Skeletal muscle cell (primary cell): ENCODE results near the gene RIIAD1.
"Not testable (repeated sequence)": the region's sequence is repeated elsewhere in the genome, so short reads cannot be mapped to it uniquely, and the experiment has no call there.

Experiments used
- DNase-seq: peaks from one replicate; pipeline ENCODE4 v3.0.0-alpha.2; 2010; ENCODE audit warnings: low read depth
- H3K4me3 ChIP-seq: 2 replicates; pipeline ENCODE4 v1.5.1; 2011; ENCODE audit warnings: low read depth, mild to moderate bottlenecking, control low read depth, low read length, moderate library complexity

RIIAD1 gene

DNA sequence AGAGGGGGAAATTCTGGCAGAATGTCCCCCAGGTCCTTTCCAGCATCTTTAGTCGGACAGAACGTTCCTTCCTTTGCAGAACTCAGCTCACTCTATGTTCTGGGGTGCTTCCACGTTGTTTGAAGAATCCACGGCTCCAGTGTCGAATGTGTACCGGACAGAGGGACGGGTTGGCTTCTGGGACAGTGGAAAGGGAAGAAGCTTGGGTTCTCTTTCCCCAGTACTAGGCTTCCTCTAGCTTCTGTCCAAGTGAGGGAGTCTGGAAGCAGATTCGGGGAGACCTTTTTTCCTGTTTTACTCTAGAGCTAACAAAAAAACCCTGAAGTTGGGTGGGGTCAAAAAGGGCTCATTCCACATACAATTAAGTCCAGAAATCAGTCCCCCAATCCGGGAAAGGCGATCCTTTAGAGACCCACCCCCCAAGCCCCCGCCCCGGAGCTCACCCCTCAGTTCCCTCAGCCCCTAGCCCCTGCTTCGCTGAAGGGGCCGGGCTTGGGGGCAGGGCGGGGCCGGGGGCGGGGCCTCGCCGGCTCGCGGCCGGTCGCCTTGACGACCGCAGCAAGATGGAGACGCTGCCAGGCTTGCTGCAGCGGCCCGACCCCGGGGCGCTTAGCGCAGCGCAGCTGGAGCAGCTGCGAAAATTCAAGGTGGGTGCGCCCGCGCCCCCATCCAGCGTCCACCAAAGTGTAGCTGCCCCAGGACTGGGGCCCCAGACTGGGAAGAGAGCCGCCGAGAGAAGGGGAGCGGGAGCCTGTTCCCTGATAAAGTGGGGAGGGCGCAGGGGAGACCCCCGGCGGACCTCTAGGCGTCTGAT lies at the start of gene RIIAD1:
Gene RIIAD1, plus strand, starts transcription at position 549 of the 814 bp plus-strand sequence. Its CDS starts 15 bp downstream, at position 564.
- H3K4me3 ChIP-seq: peak within 1 kb of the TSS; percentile 56
- DNase-seq: no peak

DNA sequence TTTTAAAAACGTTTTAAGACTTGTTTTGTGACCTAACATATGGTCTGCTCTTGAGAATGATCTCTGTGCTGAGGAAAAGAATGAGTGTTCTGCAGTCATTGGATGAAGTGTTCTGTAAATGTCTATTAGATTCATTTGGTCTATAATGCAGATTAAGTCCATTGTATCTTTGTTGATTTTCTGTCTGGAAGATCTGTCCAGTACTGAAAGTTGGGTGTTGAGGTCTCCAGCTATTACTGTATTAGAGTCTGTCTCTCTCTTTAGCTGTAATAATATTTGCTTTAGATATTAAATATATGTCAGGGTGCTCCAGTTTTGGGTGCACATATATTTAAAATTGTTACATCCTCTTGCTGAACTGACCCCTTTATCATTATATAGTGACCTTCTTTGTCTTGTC lies 47.9 kb upstream of the RIIAD1 start:
- no peak overlapping the region for H3K4me3 ChIP-seq
- DNase-seq: no peak

DNA sequence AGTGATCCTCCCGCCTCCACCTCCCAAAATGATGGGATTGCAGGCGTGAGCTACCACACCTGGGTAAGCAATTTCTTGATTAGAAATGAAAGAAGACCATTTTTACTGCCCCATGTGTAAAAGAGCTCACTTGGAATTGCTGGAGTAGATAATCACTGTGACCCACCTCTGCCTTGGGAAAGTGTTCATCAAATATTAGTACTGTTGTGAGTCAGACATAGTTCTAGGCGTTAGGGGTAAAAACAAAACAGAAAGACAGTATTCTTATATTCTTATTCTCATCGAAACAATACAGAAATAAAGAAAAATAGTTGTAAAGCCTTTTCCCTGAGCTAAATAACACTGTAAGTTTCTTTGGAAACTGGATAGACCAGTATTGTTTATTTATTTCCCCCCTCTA lies 40.9 kb upstream of the RIIAD1 start:
- no peak for DNase-seq

GRCh38 chr1:151680826-151681225 lies 40.5 kb upstream of the RIIAD1 start:
- H3K4me3 ChIP-seq: no peak overlapping the region
- peak; percentile 49 for DNase-seq

More for the DNA sequence above, 40.9 kb upstream of the RIIAD1 start:
- H3K4me3 ChIP-seq: no peak overlapping the region

DNA sequence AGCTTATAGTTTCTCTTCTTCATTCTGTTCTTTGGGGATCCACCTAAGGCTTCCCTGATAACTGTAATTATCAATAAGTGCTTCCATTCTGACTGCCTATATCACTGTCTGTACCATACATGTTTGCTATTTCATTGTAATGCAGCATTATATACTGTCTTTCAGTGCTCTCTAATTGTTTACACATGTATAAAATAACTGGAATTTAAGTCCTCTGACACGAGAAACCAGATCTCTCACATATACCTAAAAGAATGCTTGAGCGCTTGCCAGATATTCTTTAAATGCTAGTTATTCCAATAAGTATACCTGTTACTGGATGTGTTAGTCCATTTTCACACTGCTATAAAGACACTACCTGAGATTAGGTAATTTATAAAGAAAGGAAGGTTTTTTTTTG lies 39.4 kb upstream of the RIIAD1 start:
- DNase-seq: no peak
- H3K4me3 ChIP-seq: no peak overlapping the region

- not testable (repeated sequence) for DNase-seq
These were observed 38.4 kb upstream of the RIIAD1 start for GRCh38 chr1:151682901-151683300.

DNA sequence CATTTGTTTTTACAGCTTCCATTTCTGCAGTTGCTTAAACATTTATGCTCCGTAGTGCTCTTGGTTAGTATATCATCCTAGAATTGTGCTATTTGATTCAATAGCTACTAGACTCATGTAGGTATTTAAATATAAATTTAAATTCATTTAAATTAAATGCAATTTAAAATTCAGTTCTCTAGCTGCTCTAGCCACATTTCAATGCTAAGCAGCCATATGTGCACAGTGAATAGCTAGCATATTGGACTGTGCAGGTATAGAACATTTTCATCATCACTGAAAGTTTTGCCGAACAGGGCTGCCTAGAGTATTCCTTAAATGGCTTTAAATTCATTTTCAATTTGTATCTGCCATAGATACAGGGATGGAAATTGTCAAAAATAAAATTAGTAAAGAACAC lies 37.2 kb upstream of the RIIAD1 start:
- H3K4me3 ChIP-seq: no peak overlapping the region
- DNase-seq: no peak

More at GRCh38 chr1:151682901-151683300, 38.4 kb upstream of the RIIAD1 start:
- not testable (repeated sequence) for H3K4me3 ChIP-seq

GRCh38 chr1:151686561-151686960 lies 34.8 kb upstream of the RIIAD1 start:
- DNase-seq: no peak
- no peak overlapping the region for H3K4me3 ChIP-seq

- H3K4me3 ChIP-seq: no peak overlapping the region
- DNase-seq: no peak
These were observed 31.8 kb upstream of the RIIAD1 start for GRCh38 chr1:151689494-151689893.

DNA sequence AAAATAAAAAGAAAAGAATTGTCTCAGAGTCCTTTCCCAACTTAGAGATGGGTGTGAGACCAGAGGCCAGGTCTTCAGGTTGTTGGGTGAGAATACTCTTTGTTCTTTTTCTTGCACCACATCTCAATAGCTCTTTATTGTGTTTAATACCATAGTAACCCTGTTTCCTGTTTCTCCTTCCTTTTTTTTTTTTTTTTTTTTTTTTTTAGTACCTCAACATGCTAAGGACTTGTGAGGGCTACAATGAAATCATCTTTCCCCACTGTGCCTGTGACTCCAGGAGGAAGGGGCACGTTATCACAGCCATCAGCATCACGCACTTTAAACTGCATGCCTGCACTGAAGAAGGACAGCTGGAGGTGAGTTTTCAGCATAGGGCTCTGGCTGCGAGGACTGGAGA lies 29.1 kb upstream of the RIIAD1 start:
- no peak for DNase-seq
- no peak overlapping the region for H3K4me3 ChIP-seq

- no peak for DNase-seq
- no peak overlapping the region for H3K4me3 ChIP-seq
These were observed 28.2 kb upstream of the RIIAD1 start for GRCh38 chr1:151693057-151693651.

DNA sequence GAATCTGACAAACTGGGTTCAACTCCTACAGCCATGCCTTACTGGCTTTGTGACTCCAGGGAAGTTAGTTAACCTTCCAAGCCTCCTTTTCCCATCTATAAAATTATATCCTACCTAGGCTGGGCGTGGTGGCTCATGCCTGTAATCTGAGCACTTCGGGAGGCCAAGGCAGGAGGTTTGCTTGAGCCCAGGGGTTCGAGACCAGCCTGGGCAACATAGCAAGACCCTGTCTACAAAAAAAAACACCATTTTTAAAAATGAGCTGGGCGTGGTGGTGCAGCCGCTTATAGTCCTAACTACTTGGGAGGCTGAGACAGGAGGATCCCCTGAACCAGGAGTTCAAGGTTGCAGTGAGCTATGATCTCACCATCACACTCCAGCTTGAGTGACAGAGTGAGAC lies 19.8 kb upstream of the RIIAD1 start:
- no peak for DNase-seq
- no peak overlapping the region for H3K4me3 ChIP-seq

GRCh38 chr1:151702936-151703335 lies 18.4 kb upstream of the RIIAD1 start:
- DNase-seq: no peak

DNA sequence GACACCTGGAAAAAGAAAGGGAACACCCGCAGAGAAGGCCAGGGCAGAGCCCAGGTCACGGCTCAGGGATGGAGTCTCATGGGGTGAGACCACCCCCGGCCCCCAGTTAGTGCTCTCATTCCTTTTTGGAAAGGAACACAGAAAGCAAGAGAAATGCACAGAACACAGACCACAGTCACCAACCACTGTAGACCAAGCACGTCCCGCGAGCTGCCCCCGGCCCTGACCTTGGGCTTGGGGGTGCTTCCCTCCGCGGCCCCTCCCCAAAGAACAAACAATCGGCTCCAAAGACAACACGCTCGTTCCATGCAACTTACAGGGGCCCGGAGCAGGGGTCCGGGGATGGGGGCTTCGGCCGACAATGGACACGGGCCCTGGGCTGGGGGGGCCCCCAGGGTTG lies 17.5 kb upstream of the RIIAD1 start:
- no peak for DNase-seq
- H3K4me3 ChIP-seq: no peak overlapping the region

More at GRCh38 chr1:151702936-151703335, 18.4 kb upstream of the RIIAD1 start:
- H3K4me3 ChIP-seq: no peak overlapping the region

- H3K4me3 ChIP-seq: no peak overlapping the region
- DNase-seq: no peak
These were observed 17.1 kb upstream of the RIIAD1 start for GRCh38 chr1:151704246-151704645.

DNA sequence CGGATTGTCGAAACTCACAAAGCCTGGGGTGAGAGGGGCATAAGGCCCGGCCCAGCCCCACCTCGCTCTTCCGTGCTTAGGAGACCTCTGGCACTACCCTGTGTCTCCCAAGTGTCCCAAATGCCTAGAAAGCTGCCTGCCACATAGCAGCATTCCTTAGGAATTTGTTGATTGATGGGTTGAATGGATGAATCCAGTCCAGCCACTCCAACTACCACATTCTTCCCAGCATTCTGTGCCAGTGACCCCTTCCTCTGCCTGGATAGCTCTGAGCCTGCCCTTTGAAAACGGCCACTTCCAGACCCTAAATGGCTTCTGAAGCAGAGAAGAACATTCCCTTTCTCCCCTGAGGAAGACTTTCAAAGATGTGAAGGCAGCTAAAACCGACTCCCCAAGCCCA lies 16.2 kb upstream of the RIIAD1 start:
- no peak for DNase-seq

DNA sequence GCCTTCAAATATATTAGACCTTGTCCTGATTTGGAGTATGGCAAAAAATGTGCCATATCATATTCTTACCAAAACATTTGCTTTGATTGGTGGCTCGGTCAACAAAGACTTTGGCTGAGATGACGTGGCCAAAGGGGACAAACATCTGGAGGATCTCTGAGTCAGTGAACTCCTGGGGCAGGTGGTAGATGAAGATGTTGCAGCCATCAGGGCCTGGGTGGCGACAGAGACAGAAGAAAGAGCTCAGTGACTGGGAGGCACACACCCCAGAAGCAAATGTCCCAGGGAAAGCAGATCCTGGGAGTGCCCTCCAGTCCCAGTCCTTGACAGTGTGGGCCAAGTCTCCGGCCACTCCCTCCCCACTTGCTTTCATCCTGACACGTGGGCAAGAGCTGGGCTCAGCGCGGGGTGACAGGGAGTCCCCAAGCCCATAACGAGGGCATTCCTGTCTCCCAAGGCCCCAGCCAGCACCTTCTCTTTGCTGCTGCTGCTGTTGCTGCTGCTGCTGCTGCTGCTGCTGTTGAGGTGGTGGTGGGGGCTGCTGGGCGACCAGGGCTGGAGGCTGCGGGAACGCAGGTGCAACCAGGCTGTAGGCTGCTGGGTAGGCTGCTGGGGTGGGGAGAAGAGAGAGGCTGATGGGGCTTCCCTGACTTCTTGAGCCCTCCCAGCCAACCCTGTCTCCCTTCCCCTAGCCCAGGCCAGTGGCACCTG lies 15.4 kb upstream of the RIIAD1 start:
- DNase-seq: no peak
- H3K4me3 ChIP-seq: no peak overlapping the region

More for the DNA sequence above, 16.2 kb upstream of the RIIAD1 start:
- H3K4me3 ChIP-seq: no peak overlapping the region

GRCh38 chr1:151706464-151707415 lies 14.6 kb upstream of the RIIAD1 start:
- DNase-seq: no peak
- H3K4me3 ChIP-seq: no peak overlapping the region

DNA sequence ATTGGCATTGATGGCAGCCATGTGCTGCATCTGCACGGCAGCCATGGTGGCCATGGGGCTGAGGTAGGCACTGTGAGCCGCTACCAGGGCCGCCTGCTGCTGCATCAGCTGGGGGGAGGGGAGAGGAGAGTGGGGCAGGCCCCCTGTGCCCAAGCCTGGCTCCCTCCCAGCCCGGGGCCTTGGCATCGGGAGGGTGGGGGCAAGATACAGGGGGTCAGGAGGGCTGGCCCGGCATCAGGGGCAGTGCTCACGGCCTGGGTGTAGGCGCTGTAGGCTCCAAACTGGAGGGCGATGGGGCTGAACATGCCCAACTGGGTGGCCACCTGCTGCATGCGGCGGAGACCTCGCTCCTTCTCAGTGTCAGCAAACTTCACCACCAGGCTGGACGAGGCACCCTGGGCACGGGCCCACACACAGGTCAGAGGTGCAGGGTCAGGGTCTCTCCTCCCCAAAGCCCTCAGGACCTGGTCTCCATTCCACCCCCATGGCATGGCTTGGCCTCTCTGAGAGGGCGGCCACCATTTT lies 13.7 kb upstream of the RIIAD1 start:
- no peak overlapping the region for H3K4me3 ChIP-seq
- no peak for DNase-seq
